HL-60/S4 (cell line): ENCODE data around the gene KRT76.

Experiments used
- in situ Hi-C: fragments of 300-500 bp; cut with MboI; formaldehyde crosslinking; loops from 2 replicates; pipeline ENCODE4 v1.14.3; 2022; ENCODE audit warnings: low sequenced_read_pairs

The KRT76 gene

GRCh38 chr12:52776913-52777395 lies at the start of gene KRT76:
Gene KRT76, minus strand, starts transcription at chr12:52777345. Its CDS starts 54 bp downstream, at chr12:52777291.
- in situ Hi-C loops: no loop called here

GRCh38 chr12:52825961-52826360 lies 48.8 kb upstream of the KRT76 start:
- in situ Hi-C loops: no loop called here

GRCh38 chr12:52824741-52825410 lies 47.7 kb upstream of the KRT76 start:
- in situ Hi-C loops: no loop called here

- in situ Hi-C loops: no loop called here
Observed at GRCh38 chr12:52823761-52824450, 46.8 kb upstream of the KRT76 start.

DNA sequence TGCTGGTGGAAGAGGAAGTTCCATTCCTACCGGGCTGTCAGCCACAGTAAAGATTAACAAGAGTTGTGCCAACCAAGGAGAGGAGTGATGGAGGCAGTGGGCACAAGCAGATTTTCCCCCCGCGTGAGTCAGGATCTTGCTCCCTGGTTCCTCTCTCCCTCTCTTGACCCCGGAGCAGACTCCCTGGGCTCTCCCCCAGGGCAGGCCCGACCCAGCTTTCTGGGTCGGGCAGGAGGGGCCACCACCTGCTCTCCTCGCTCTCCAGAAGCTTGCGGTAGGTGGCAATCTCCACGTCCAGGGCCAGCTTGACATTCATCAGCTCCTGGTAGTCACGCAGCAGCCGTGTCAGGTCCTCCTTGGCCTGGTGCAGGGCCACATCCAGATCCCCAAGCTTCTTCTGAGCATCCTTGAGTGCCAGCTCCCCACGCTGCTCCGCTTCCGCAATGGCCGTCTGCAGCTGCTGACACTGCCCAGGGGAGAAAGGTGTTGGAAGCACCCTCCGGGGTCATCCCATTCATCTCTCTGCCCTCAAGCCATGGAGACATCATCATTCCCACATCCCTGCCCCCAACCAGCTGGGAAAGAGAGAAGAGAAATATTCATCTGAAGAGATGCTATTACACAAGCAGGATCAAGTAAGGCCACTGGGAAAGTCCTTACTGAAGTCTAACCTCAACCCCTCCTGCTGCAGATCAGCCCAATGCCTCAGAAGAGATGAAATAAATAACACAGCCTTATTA lies 45.8 kb upstream of the KRT76 start:
- in situ Hi-C loops: no loop called here

DNA sequence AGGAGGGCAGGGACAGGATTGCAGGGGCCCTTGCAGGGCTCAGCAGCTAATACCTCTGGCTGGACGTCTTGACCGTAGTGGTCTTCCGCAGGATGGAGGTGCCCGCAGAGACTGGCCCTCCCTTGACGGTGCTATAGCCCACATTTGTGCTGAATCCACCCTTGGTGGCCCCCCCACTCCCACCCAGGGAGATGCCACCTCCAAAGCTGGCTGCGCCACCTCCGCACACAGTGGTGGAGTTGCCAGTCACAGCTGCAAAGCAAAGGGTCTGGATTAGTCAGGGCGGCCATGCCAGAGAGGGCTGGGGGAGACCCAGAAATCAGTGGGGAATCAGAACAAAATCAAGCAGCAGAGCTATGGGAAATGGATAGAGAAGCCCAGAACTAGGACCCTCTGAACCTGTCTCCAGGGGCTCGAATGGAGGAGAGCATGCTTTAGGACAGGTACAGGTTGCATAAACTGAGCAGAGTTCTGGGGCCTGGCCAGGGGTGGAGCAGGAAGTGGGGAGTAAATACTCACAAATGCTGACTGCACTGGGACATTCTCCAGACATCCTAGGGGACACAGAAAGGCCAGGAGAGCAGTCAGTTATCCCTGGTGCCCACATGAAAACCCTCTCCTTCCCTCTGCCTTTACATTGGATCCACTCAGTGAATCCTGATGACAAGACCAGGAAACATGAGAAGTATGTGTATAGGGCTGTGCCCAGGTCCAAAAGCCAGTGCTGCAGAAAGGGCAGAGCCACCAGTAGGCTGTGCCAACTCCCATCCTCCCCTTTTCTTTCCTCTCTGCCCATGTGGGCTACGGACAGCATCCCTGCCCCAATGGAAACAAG lies 44.9 kb upstream of the KRT76 start:
- in situ Hi-C loops: no loop called here

DNA sequence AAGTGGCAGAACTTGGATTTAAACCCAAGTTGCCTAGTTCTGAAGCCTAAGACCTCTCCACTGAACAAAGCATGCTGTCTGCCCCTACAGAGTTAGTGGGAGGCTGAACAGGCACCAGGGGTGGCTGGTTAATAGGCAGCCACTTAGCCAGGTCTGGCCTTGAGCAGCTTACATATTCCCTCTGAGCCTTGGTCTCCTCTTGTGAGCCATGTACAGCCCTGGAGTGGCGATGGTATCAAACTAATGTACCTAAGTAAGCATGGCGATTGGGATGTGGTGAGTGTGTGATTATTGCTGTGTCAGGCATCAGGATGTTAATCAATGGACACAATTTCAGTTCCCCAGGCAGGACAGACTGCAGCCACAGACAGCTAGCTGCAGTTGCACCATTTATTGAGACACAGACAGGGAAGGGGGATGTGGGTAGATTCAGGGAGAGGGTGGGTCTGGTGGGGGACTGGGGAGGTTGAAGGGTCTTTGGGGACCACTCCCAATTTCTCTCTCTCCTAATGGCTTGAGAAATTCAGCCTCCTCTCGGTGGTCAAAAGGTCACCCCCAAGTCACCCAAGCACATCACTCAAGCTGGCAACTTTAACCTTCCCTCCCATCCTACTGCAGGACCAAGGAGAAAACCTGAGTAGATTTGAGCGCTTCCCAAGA lies 44.1 kb upstream of the KRT76 start:
- in situ Hi-C loops: no loop called here

DNA sequence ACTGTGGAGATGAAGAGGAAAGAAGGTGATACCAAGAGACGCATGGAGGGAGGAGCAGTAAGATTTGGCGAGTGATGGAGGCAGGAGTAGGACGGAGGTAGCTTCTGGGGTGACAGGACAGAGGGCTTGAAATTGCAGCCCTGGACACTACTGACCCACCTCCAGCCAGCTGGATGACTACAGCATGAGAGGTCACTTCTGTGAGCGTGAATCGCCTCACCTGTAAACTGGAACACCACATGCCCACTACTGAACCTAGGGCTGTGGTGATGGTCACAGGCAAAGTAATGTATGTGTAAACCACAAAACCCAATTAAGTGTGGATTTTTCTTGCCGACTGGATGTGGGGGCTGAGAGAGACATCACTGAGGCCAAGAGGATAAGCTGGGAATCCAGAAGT lies 43.4 kb upstream of the KRT76 start:
- in situ Hi-C loops: no loop called here

DNA sequence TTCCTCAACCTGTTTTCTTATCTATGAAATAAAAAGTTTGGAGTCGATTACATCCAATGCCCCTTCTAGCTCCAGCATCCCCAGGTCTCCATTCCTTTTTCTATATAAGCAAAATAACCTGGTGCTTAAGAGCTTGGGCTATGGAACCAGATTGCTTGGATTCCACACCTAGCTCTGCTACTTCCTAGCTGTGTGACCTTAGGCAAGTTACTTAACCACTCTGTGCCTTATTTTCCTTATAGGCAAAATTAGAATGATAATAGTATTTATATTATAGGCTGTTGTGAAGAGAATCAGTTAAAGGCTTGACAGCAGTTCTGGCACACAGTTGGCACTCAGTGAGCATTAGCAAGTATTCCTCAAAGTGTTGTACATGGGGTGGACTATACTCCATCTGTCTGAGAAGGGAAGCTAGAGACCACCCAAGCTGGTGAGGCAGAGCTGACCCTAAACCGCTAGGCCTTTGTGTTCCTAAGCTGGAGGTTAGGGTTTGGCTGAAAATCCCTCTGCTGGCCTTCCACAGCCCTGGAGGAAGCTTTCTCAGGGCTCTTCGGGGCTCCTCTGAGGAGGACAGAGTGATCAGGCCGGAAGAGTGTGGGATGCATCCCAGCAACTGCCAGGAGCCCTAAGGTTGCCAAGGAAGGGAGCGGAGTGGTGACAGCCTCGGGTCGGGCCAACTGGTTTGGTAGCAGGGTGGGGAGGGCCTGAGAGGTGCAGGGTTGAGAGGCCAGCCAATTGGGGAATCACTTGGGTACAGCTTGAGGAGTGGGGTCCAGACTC lies 42.8 kb upstream of the KRT76 start:
- in situ Hi-C loops: no loop called here

DNA sequence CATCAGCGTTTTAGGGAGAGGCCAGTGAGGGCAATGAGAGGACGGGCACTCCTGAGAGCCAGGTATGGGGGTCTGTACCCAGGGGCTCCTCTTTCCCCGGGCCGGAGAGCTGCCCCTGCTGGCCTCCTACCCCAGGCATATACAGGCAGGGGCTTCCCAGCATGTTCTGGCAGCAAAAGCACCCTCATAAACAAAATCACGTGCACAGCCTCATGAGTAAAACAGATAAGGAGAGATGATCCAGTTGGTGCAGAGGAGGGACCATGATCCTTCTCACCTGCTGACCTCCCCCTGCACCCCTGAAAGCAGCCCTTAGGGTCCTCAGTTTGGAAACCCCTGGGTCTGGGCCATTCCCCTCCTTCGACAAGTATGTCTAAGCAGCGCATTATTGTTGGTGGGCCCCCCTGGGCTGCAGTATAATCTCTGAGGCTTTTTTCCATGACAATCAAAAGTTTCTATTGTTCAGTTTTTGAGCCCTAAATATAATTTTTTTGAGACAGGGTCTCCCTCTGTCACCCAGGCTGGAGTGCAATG lies 41.8 kb upstream of the KRT76 start:
- in situ Hi-C loops: no loop called here

- in situ Hi-C loops: no loop called here
Observed at GRCh38 chr12:52818388-52818787, 41.2 kb upstream of the KRT76 start.

- in situ Hi-C loops: no loop called here
Observed at GRCh38 chr12:52817699-52818238, 40.6 kb upstream of the KRT76 start.

DNA sequence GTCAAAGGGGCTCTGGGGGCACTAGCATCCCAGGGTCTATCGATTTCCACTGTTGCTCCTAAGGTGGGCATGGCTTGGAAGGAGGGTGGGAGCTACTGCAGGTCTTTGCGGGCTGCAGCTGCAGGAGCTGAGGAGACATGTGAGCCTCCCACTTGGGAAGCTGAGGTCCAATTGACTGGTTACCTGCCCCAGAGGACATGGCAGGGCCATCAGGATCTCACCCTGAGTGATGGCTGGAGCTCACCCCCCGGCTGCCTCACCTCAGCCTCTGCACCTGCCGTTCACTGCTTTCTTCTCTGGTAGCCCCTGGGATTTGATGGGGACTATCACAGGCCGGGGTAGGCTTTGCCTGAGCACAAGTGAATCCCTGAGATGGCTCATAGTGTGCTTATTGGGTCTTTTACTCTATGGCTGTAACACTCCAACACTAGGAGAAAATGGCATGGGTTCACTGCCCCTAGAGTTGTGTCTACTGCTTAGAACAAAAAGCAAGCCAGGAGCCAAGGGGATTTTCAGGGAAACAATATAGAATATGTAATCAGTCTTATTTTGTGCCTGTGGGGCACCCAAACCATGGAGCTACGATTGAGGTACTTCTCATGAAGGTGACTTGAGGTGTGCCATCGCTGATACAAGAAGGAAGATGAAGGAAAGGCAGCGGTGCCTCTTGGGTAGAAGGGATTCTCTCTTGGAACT lies 40.0 kb upstream of the KRT76 start:
- in situ Hi-C loops: no loop called here

- in situ Hi-C loops: no loop called here
Observed at GRCh38 chr12:52815676-52816588, 38.8 kb upstream of the KRT76 start.

DNA sequence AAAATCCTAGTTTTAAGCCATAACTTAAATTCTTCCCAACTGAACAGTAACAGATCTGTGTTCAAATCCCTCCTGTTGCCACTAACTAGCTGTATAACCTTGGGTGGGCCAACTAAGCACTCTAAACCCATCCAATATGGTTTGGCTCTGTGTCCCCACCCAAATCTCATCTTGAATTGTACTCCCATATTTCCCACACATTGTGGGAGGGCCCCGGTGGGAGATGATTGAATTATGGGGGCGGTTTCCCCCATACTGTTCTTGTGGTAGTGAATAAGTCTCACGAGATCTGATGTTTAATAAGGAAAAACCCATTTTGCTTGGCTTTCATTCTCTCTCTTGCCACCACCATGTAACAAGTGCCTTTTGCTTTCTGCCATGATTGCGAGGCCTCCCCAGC lies 38.0 kb upstream of the KRT76 start:
- in situ Hi-C loops: no loop called here

GRCh38 chr12:52814710-52815155 lies 37.6 kb upstream of the KRT76 start:
- in situ Hi-C loops: no loop called here
